Loucy (cell line): ENCODE results near the gene SHLD1.
A peak's percentile ranks its signal among the peaks of the same experiment; 100 is the strongest.

Experiments
- H2AFZ ChIP-seq: fragments of 200-600 bp; sonication (generic); 2 replicates; pipeline ENCODE4 v1.6.0; 2016; ENCODE audit warnings: antibody characterized with exemption, mild to moderate bottlenecking, low read length, moderate library complexity
- H3F3A ChIP-seq: fragments of 200-600 bp; 2 replicates; pipeline ENCODE4 v1.6.0; 2016; ENCODE audit warnings: antibody characterized with exemption, low read depth, mild to moderate bottlenecking
- H3K27me3 ChIP-seq: fragments of 200-600 bp; sonication (generic); 2 replicates; pipeline ENCODE4 v1.6.1; 2014; ENCODE audit warnings: low read length, mild to moderate bottlenecking; ENCODE audit not compliant: insufficient read depth, poor library complexity, severe bottlenecking
- H3K36me3 ChIP-seq: fragments of 200-600 bp; sonication (generic); 2 replicates; pipeline ENCODE4 v1.6.1; 2016; ENCODE audit warnings: low read length; ENCODE audit not compliant: insufficient read depth
- H3K4me1 ChIP-seq: fragments of 200-600 bp; sonication (generic); 2 replicates; pipeline ENCODE4 v1.5.1; 2014; ENCODE audit warnings: low read length, mild to moderate bottlenecking; ENCODE audit not compliant: insufficient read depth, poor library complexity, severe bottlenecking
- H3K4me2 ChIP-seq: fragments of 200-600 bp; sonication (generic); 2 replicates; pipeline ENCODE4 v1.6.0; 2014; ENCODE audit warnings: antibody characterized with exemption, low read length, low read depth, mild to moderate bottlenecking; ENCODE audit not compliant: poor library complexity, severe bottlenecking
- H3K4me3 ChIP-seq: fragments of 200-600 bp; sonication (generic); 2 replicates; pipeline ENCODE4 v1.5.1; 2014; ENCODE audit warnings: low read length, mild to moderate bottlenecking, mixed read lengths; ENCODE audit not compliant: poor library complexity, severe bottlenecking
- H3K79me2 ChIP-seq: fragments of 200-600 bp; sonication (generic); 2 replicates; pipeline ENCODE4 v1.6.1; 2014; ENCODE audit warnings: low read length; ENCODE audit not compliant: insufficient read depth
- H3K9ac ChIP-seq: fragments of 200-600 bp; sonication (generic); 2 replicates; pipeline ENCODE4 v1.6.0; 2014; ENCODE audit warnings: mild to moderate bottlenecking, low read depth, low read length, moderate library complexity; ENCODE audit not compliant: poor library complexity, severe bottlenecking
- H3K9me2 ChIP-seq: fragments of 200-600 bp; sonication (generic); replicated peaks from 2 replicates; pipeline ENCODE4 v1.6.1; 2016; ENCODE audit warnings: low read depth, low read length, mixed read lengths
- H3K9me3 ChIP-seq: fragments of 200-600 bp; sonication (generic); 2 replicates; pipeline ENCODE4 v1.6.1; 2014; ENCODE audit warnings: mild to moderate bottlenecking, antibody characterized with exemption, low read length, low read depth; ENCODE audit not compliant: insufficient read depth
- H4K20me1 ChIP-seq: fragments of 200-600 bp; sonication (generic); 2 replicates; pipeline ENCODE4 v1.6.0; 2014; ENCODE audit warnings: antibody characterized with exemption, low read length, mild to moderate bottlenecking; ENCODE audit not compliant: insufficient read depth, poor library complexity, severe bottlenecking
- CTCF ChIP-seq: fragments of 200-600 bp; sonication (generic); conservative IDR thresholded peaks from 2 replicates; pipeline ENCODE4 v1.5.1; 2014; ENCODE audit warnings: mild to moderate bottlenecking, antibody characterized with exemption, low read length
- EZH2phosphoT487 ChIP-seq: fragments of 200-600 bp; IDR thresholded peaks from 2 replicates; pipeline ENCODE4 v1.6.1; 2018; ENCODE audit warnings: antibody characterized with exemption, mild to moderate bottlenecking, moderate library complexity, borderline replicate concordance

Gene SHLD1

GRCh38 chr20:5841522-5841921 lies 91.3 kb downstream of the SHLD1 start:
- no peak overlapping the region for H3K9ac ChIP-seq
- no peak overlapping the region for H2AFZ ChIP-seq
- no peaks in the 10 kb centered on the region for H3K79me2 ChIP-seq
- TF ChIP-seq CTCF (no peak), EZH2phosphoT487 (no peak)
- no peaks in the 10 kb centered on the region for H3K9me2 ChIP-seq
- peaks cover 8% of the 10 kb centered on the region for H3K4me1 ChIP-seq
- H3K36me3 ChIP-seq = no peaks in the 10 kb centered on the region
- H3K9me3 ChIP-seq = no peaks in the 10 kb centered on the region
- no peak overlapping the region for H3K4me3 ChIP-seq
- H3F3A ChIP-seq = no peaks in the 10 kb centered on the region
- H4K20me1 ChIP-seq = no peaks in the 10 kb centered on the region
- H3K27me3 ChIP-seq = no peaks in the 10 kb centered on the region
- H3K4me2 ChIP-seq = no peak overlapping the region

- Histone ChIP-seq H3K4me1 (peaks cover 9% of the 10 kb centered on the region), H3K27me3 (no peaks in the 10 kb centered on the region), H3K36me3 (no peaks in the 10 kb centered on the region), H2AFZ (no peak overlapping the region), H3K4me3 (no peak overlapping the region), H4K20me1 (no peaks in the 10 kb centered on the region), H3K9ac (no peak overlapping the region), H3K9me2 (no peaks in the 10 kb centered on the region), H3K4me2 (no peak overlapping the region), H3K9me3 (no peaks in the 10 kb centered on the region), H3F3A (no peaks in the 10 kb centered on the region), H3K79me2 (no peaks in the 10 kb centered on the region)
- TF ChIP-seq EZH2phosphoT487 = no peak
Observed at GRCh38 chr20:5842465-5842864, 92.3 kb downstream of the SHLD1 start.

GRCh38 chr20:5843054-5843592 lies 92.9 kb downstream of the SHLD1 start:
- H3F3A ChIP-seq = no peaks in the 10 kb centered on the region
- no peak overlapping the region for H2AFZ ChIP-seq
- TF ChIP-seq EZH2phosphoT487 (no peak), CTCF (no peak)
- H3K4me3 ChIP-seq = no peak overlapping the region
- no peaks in the 10 kb centered on the region for H3K9me3 ChIP-seq
- H3K36me3 ChIP-seq = no peaks in the 10 kb centered on the region
- no peak overlapping the region for H3K9ac ChIP-seq
- no peak overlapping the region for H3K4me2 ChIP-seq
- no peaks in the 10 kb centered on the region for H3K27me3 ChIP-seq
- peaks cover 15% of the 10 kb centered on the region for H3K4me1 ChIP-seq
- H3K9me2 ChIP-seq = no peaks in the 10 kb centered on the region
- no peaks in the 10 kb centered on the region for H3K79me2 ChIP-seq
- H4K20me1 ChIP-seq = no peaks in the 10 kb centered on the region

- H3K9me2 ChIP-seq = no peaks in the 10 kb centered on the region
- H3K4me2 ChIP-seq = peak overlapping the region; percentile 0
- no peaks in the 10 kb centered on the region for H3K9me3 ChIP-seq
- H3K79me2 ChIP-seq = no peaks in the 10 kb centered on the region
- TF ChIP-seq EZH2phosphoT487 (no peak), CTCF (no peak)
- no peak overlapping the region for H3K9ac ChIP-seq
- no peak overlapping the region for H3K4me3 ChIP-seq
- H3F3A ChIP-seq = no peaks in the 10 kb centered on the region; the same call in 1 of the 2 replicates
- H3K36me3 ChIP-seq = no peaks in the 10 kb centered on the region
- peaks cover 26% of the 10 kb centered on the region for H3K4me1 ChIP-seq
- peaks cover under 1% of the 10 kb centered on the region for H4K20me1 ChIP-seq
- no peaks in the 10 kb centered on the region for H3K27me3 ChIP-seq
- no peak overlapping the region for H2AFZ ChIP-seq
Observed at GRCh38 chr20:5844063-5844681, 94.0 kb downstream of the SHLD1 start.
